Right kidney (tissue), 1 donor: ENCODE data around the gene ANO9.

Experiments used
- DNase-seq: peaks from one replicate; pipeline ENCODE4 v3.0.0-alpha.2; 2016

ANO9 gene

GRCh38 chr11:368414-369335 is 73.1 kb downstream of the ANO9 start:
- peak; percentile 77 for DNase-seq

GRCh38 chr11:367956-368413 is 73.8 kb downstream of the ANO9 start:
- no peak for DNase-seq
